Progenitor cell of endocrine pancreas (in vitro differentiated cells): ENCODE measurements around the gene PXDN. TPM values are rescaled to one million over a fixed set of nuclear protein-coding genes. Genes with fewer than 3 reads are reported as not detected.
A peak's percentile ranks its signal among the peaks of the same experiment; 100 is the strongest.

Experiments
- DNase-seq: peaks from one replicate; pipeline ENCODE4 v3.0.0; 2021; ENCODE audit warnings: low spot score; ENCODE audit not compliant: unreplicated experiment
- H3K27ac Mint-ChIP-seq: 2 replicates; pipeline ENCODE4 v1.8.0; 2021; ENCODE audit warnings: mild to moderate bottlenecking, moderate library complexity, mixed read lengths
- H3K27me3 Mint-ChIP-seq: 2 replicates; pipeline ENCODE4 v1.8.0; 2021; ENCODE audit warnings: mixed read lengths
- H3K36me3 Mint-ChIP-seq: 2 replicates; pipeline ENCODE4 v1.8.0; 2022; ENCODE audit warnings: mixed read lengths; ENCODE audit not compliant: insufficient read depth
- H3K4me1 Mint-ChIP-seq: 2 replicates; pipeline ENCODE4 v1.8.0; 2021; ENCODE audit warnings: low read depth, mixed read lengths
- H3K4me3 Mint-ChIP-seq: 2 replicates; pipeline ENCODE4 v1.8.0; 2021; ENCODE audit warnings: low read depth, mild to moderate bottlenecking, moderate library complexity, mixed read lengths
- H3K9me3 Mint-ChIP-seq: 2 replicates; pipeline ENCODE4 v1.8.0; 2021; ENCODE audit warnings: low read depth, mixed read lengths
- total RNA-seq: library from RNA; stranded (reverse); gene quantifications from 2 replicates; pipeline ENCODE4 v1.2.1, GENCODE V29; 2021
- TF ChIP-seq, protein P1 (sequence below): fragments of 200-600 bp; sonication (generic); IDR thresholded peaks from one replicate; pipeline ENCODE4 v1.5.0; 2021; ENCODE audit warnings: antibody characterized with exemption, mild to moderate bottlenecking; ENCODE audit not compliant: unreplicated experiment

PXDN gene
- total RNA-seq, 1 donor from 2014 or later, result 256 TPM

DNA sequence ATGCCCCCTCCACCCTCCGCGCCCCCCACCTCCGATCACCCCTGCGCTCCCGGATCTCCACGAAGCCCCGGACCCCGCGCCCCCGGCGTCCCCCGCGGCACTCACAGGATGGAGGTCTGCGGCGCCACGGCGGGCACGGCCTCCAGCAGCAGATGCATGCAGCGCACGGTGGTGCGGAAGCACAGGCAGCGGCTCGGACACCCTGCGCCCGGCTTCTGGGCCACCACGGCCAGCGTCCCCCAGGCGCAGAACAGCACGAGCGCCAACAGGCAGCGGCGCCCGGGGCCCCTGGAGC lies 217 bp downstream of the PXDN start:
- peak overlapping the region; percentile 91 for H3K27ac Mint-ChIP-seq
- peak overlapping the region; percentile 79 for H3K4me3 Mint-ChIP-seq
- peaks cover 3% of the 10 kb centered on the region for H3K36me3 Mint-ChIP-seq
- peak; percentile 40 for DNase-seq
- H3K4me1 Mint-ChIP-seq, result peaks cover 13% of the 10 kb centered on the region
- no peaks in the 10 kb centered on the region for H3K9me3 Mint-ChIP-seq
- TF ChIP-seq, protein P1, sequence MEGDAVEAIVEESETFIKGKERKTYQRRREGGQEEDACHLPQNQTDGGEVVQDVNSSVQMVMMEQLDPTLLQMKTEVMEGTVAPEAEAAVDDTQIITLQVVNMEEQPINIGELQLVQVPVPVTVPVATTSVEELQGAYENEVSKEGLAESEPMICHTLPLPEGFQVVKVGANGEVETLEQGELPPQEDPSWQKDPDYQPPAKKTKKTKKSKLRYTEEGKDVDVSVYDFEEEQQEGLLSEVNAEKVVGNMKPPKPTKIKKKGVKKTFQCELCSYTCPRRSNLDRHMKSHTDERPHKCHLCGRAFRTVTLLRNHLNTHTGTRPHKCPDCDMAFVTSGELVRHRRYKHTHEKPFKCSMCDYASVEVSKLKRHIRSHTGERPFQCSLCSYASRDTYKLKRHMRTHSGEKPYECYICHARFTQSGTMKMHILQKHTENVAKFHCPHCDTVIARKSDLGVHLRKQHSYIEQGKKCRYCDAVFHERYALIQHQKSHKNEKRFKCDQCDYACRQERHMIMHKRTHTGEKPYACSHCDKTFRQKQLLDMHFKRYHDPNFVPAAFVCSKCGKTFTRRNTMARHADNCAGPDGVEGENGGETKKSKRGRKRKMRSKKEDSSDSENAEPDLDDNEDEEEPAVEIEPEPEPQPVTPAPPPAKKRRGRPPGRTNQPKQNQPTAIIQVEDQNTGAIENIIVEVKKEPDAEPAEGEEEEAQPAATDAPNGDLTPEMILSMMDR, result no peak
- H3K27me3 Mint-ChIP-seq, result peaks cover 26% of the 10 kb centered on the region

DNA sequence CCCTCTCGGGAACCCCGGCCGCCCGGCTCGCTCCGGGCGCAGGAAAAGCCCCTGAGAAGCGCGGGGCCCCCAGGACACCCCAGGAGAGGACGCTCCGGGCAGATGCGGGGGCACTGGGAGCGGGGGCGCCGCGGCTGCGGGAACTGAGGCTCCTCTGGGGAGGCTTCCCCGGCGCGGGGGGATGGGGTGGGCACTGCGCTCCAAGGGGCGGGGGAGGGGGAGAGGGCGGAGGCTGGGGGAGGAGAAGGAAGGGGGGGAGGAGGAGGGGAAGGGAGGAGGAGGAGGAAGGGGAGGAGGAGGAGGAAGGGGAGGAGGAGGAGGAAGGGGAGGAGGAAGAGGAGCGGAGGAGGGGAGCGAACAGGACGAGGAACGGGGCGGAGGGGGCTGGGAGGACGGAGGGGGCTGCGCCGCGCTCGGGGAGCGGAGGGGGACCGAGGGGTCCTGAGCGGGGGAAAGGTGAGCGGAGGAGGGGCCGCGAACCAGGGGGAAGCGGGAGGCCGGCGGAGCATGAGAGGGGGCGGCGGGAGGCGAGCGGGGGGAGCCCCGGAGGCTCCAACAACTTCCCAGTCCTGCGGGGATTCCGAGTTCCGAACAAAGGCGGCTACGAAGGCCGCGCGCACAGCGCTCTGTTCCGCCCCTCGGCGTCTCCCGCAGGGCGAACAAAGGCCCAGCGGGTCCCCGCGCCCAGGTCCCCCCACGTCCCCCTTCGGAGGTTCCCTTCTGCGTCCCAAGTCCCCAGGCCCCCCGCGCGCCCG lies 742 bp downstream of the PXDN start:
- TF ChIP-seq, protein P1, result no peak
- H3K27me3 Mint-ChIP-seq, result peaks cover 21% of the 10 kb centered on the region
- no peaks in the 10 kb centered on the region for H3K9me3 Mint-ChIP-seq
- H3K27ac Mint-ChIP-seq, result peak overlapping the region; percentile 91
- H3K4me3 Mint-ChIP-seq, result peak overlapping the region; percentile 96
- peaks cover 13% of the 10 kb centered on the region for H3K4me1 Mint-ChIP-seq
- DNase-seq, result peak; percentile 39
- peaks cover 4% of the 10 kb centered on the region for H3K36me3 Mint-ChIP-seq

- Mint-ChIP-seq H3K9me3 (no peaks in the 10 kb centered on the region), H3K36me3 (peaks cover 4% of the 10 kb centered on the region), H3K4me3 (peak overlapping the region; percentile 96), H3K4me1 (peaks cover 13% of the 10 kb centered on the region), H3K27ac (peak overlapping the region; percentile 99), H3K27me3 (peaks cover 15% of the 10 kb centered on the region)
- TF ChIP-seq, protein P1, result peak; percentile 43
- DNase-seq, result peak; percentile 53
Observed at GRCh38 chr2:1742681-1743395, 1.5 kb downstream of the PXDN start.

DNA sequence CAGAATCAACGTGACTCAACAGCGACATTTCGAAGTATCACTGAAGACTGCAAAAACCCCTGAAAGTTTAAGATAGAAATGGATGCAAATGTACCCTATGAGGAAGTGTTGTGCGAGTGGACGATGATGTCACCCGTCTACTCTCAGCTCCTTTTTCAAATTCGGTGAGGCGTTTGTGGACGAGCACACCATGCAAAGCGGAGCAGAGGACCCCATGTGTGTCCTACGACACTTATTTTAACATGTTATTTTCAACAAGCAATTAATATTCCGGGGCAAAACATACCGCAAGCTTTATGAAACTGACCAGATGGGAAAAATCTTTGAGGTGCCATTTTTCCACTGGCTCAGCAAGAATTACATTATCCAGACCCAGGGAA lies 2.0 kb downstream of the PXDN start:
- H3K9me3 Mint-ChIP-seq, result no peaks in the 10 kb centered on the region
- H3K36me3 Mint-ChIP-seq, result peaks cover 4% of the 10 kb centered on the region
- peaks cover 14% of the 10 kb centered on the region for H3K4me1 Mint-ChIP-seq
- peaks cover 11% of the 10 kb centered on the region for H3K27me3 Mint-ChIP-seq
- H3K4me3 Mint-ChIP-seq, result peak overlapping the region; percentile 96
- H3K27ac Mint-ChIP-seq, result peak overlapping the region; percentile 99
- no peak for DNase-seq
- TF ChIP-seq, protein P1, result no peak

DNA sequence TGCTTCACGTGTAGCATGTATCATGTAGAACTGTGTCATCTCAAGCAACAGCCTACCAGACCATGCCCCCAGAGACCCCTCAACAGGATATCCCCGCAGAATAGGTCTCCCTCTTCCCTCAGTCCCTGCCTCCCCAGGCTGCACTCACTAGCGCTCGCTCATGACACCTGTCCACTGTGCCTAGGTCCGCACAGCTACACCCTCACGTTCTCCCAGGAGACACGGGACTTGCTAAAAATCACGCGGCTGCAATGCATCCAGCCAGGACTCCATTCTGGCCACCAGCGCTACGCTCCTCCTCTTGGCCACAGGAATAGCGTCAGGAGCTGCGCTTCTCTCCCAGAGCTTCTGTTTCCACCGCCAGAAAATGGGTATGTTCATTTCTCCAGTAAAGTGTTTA lies 2.5 kb downstream of the PXDN start:
- Mint-ChIP-seq H3K27me3 (peaks cover 7% of the 10 kb centered on the region), H3K27ac (peak overlapping the region; percentile 99), H3K4me1 (peaks cover 17% of the 10 kb centered on the region), H3K9me3 (no peaks in the 10 kb centered on the region), H3K4me3 (peak overlapping the region; percentile 96), H3K36me3 (peaks cover 4% of the 10 kb centered on the region)
- DNase-seq, result no peak
- TF ChIP-seq, protein P1, result no peak
